ENCODE results near the gene ZBTB20. TPM values are rescaled to one million over a fixed set of nuclear protein-coding genes. Genes with fewer than 3 reads are reported as not detected.

The ZBTB20 gene
- total and polyA plus RNA-seq, 9 donors = 4.3 to 160 (median 107) TPM

DNA sequence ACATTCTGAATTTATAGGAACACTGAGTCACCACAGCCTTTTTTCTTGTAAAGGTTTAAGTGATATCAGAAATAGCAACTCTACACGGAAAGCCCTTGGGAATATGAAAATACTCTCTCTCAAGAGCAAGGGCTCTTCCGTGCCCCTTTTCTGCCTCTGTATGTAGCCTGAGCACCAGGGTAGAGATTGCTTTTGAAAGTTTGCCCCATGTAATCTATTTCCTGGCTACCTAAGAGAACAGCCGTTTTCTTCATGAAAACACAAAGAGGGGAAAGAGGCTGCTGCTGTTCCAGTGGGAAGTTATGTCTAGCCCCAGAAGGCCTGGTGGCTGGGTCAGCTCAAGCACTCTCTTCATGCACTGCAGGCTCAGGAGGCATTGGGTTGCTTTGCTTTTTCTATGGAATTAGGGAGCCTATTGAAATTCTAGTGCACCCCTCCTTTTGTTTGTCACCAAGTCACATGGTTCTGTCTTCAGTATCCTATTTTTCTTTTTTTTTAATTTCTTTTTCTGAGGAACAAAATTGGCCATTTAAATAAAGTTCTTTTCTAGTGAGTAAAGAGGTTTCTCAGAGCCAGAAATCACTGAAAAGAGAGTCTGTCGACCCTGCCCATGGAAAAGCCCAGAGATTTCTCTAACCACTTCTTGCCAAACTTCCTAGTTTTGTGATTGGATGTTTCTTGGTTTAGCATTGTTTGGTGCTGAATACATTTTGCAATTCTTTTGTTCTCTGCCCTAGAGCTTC is 813.7 kb downstream of the ZBTB20 start:
- DNase-seq = no peak
- no peaks in the 10 kb centered on the region for H3K9me3 ChIP-seq
- intact Hi-C loops (cut with DNase I) = no loop called here
- H3K4me1 ChIP-seq (ENCODE audit: insufficient read depth) = peaks cover 3% of the 10 kb centered on the region
- WGBS, 3 donors = 67 to 80% (median 72%) methylated on average over 4 of the region's 4 CpGs
- no peak overlapping the region for H3K27ac ChIP-seq
- no peak for TF ChIP-seq CTCF (IDR thresholded peaks at IDR 0.05)
- no peak for TF ChIP-seq POLR2A (IDR thresholded peaks at IDR 0.05)
- TF ChIP-seq EP300 (IDR thresholded peaks at IDR 0.05) = no peak
- H3K4me3 ChIP-seq = no peak overlapping the region
- H3K27me3 ChIP-seq = no peaks in the 10 kb centered on the region
- no peaks in the 10 kb centered on the region for H3K36me3 ChIP-seq

DNA sequence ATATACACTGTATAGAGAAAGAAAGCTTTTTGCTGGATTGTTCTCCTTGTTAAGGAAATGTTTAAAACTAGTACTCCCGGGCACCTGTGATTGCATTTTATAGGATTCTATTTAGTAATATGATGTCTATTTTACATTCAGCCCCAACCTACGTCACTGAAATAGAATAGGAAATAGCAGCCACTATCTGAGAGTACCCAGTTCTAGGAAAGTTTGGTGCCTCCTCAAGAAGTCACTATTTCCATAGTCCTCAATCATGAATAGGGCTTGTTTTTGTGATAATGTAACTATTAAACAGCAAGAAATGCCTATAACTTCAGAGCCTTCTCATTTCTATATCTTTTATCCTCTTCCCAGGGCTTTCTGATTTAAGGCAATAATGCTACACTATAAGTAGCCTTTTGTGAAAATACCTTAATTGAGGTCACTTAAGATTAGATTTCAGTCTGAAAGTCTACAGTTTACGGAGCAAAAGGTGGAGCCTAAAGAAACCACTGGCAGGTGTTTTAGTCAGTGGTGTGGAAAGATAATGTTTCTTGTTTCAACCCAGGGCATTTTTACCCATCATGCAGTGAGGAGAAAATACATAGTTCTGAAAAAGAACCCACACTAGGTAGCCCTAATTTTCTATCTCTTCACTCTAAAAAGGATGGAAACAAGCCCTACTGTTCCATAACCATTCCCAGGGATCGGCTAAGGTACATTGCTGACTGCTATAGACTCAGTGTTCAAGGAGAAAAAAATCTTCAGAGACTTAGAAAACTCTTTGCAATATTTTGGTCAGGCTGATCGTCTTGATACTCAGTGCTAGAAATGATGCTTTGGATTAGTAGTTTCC is 814.5 kb downstream of the ZBTB20 start:
- Histone ChIP-seq H3K4me3 (no peak overlapping the region), H3K4me1 (ENCODE audit: insufficient read depth) (peaks cover 3% of the 10 kb centered on the region)
- 90 to 96% (median 95%) methylated on average over 5 of the region's 5 CpGs for WGBS, 3 donors

DNA sequence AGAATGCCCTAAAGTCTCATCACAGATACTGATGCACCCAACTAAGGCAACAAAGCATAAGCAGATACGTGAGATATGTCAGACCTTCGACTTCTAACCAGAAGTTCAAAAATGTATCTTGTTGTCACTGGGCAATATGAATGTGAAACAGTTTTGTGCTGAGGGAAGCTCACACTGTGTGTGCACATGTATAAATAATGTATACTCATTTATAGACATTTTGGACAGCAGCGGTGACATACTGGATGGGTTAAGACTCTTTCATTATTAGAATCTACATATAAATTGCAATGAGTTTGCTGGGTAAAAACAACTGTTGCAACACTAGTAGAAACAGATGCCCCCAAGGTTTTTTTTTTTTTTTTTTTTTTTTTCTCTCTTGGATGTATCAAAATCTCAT is 815.4 kb downstream of the ZBTB20 start:
- intact Hi-C loops (cut with DNase I) = no loop called here
- Histone ChIP-seq H3K4me3 (no peak overlapping the region), H3K9me3 (no peaks in the 10 kb centered on the region), H3K27me3 (no peaks in the 10 kb centered on the region), H3K36me3 (no peaks in the 10 kb centered on the region), H3K27ac (no peak overlapping the region), H3K4me1 (ENCODE audit: insufficient read depth) (peaks cover 3% of the 10 kb centered on the region)
- no peak for DNase-seq
- TF ChIP-seq POLR2A (IDR thresholded peaks at IDR 0.05) = no peak
- no peak for TF ChIP-seq CTCF (IDR thresholded peaks at IDR 0.05)
- no peak for TF ChIP-seq EP300 (IDR thresholded peaks at IDR 0.05)
- 97 to 99% (median 98%) methylated on average over 3 of the region's 3 CpGs for WGBS, 3 donors

More for the DNA sequence above, 814.5 kb downstream of the ZBTB20 start:
- no peaks in the 10 kb centered on the region for H3K27me3 ChIP-seq
- no peak for DNase-seq
- no peak for TF ChIP-seq EP300 (IDR thresholded peaks at IDR 0.05)
- TF ChIP-seq POLR2A (IDR thresholded peaks at IDR 0.05) = no peak
- no peak for TF ChIP-seq CTCF (IDR thresholded peaks at IDR 0.05)
- no peak overlapping the region for H3K27ac ChIP-seq
- intact Hi-C loops (cut with DNase I) = no loop called here
- no peaks in the 10 kb centered on the region for H3K9me3 ChIP-seq
- H3K36me3 ChIP-seq = no peaks in the 10 kb centered on the region

DNA sequence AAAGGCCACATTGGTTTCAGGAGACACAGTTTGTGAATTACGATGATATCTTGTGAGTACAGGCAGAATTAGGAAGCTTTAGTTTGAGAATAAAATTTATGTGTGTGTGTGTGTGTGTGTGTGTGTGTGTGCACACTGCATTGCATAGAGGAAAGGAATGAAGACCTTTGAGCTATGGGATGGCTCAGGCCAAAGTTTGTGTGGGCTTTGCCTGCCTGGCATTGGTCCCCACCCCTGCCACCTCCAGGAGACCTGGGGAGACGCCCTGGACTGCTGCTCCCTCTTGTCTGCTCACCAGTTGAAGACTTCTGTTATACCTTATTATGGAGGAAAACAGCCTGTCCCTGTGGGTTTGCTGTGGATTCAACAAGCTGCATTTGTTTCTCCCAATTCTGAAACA is 816.1 kb downstream of the ZBTB20 start:
- H3K27me3 ChIP-seq = no peaks in the 10 kb centered on the region
- TF ChIP-seq EP300 (IDR thresholded peaks at IDR 0.05) (no peak), POLR2A (IDR thresholded peaks at IDR 0.05) (no peak), CTCF (IDR thresholded peaks at IDR 0.05) (no peak)
- H3K36me3 ChIP-seq = no peaks in the 10 kb centered on the region
- H3K9me3 ChIP-seq = no peaks in the 10 kb centered on the region
- no peak for DNase-seq
- H3K4me1 ChIP-seq (ENCODE audit: insufficient read depth) = peaks cover 3% of the 10 kb centered on the region
- intact Hi-C loops (cut with DNase I) = no loop called here
- no peak overlapping the region for H3K27ac ChIP-seq
- WGBS, 3 donors = 92 to 97% (median 95%) methylated on average over 2 of the region's 2 CpGs
- H3K4me3 ChIP-seq = no peak overlapping the region
